ENCODE results near the gene UFSP1.

DNA sequence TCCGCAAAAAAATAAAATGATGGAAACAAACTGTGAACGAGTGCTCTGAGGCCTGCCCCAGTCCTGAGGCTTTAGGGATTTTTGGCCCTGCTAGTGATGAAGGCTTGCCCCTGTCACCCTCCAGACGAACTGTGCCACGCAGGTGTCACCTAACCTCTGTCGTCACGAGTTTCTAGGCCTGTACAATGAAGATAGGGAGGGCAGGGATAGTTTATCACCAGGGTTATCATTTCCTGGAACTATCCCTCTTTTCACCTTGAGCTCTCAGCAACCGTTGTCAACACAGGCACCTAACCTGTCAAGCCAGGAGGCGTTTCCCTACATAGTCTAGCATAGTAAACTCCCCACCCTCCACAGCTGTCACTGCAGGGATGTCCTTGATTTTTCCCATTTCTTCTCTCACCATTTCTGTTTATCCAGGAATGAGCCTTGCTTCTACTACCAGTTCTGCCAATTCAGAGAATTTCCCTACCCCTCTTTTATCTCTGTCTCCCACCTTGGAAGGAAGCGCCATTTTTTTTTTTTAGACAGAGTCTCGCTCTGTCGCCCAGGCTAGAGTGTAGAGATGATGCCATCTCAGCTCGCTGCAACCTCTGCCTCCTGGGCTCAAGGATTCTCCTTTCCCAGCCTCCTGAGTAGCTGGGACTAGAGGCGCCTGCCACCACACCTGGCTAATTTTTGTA lies 8.4 kb upstream of the UFSP1 start:
- no peak for TF ChIP-seq POLR2A (IDR thresholded peaks at IDR 0.05; ENCODE audit: low read depth, low read length)
- TF ChIP-seq ZNF207 (IDR thresholded peaks at IDR 0.05; ENCODE audit: borderline replicate concordance): no peak
- TF ChIP-seq, protein P1, sequence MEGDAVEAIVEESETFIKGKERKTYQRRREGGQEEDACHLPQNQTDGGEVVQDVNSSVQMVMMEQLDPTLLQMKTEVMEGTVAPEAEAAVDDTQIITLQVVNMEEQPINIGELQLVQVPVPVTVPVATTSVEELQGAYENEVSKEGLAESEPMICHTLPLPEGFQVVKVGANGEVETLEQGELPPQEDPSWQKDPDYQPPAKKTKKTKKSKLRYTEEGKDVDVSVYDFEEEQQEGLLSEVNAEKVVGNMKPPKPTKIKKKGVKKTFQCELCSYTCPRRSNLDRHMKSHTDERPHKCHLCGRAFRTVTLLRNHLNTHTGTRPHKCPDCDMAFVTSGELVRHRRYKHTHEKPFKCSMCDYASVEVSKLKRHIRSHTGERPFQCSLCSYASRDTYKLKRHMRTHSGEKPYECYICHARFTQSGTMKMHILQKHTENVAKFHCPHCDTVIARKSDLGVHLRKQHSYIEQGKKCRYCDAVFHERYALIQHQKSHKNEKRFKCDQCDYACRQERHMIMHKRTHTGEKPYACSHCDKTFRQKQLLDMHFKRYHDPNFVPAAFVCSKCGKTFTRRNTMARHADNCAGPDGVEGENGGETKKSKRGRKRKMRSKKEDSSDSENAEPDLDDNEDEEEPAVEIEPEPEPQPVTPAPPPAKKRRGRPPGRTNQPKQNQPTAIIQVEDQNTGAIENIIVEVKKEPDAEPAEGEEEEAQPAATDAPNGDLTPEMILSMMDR (IDR thresholded peaks at IDR 0.05 in 2 of 3, conservative IDR thresholded peaks at IDR 0.05 in 1 of 3; ENCODE audit: control insufficient read depth in 2 of 3, extremely low read depth in 1 of 3, insufficient read depth in 1 of 3, low read depth in 3 of 3, low read length in 3 of 3): no peak
